GM21381 (cell line): ENCODE measurements around the gene B4GAT1.
"Not testable (repeated sequence)": the region's sequence is repeated elsewhere in the genome, so short reads cannot be mapped to it uniquely, and the experiment has no call there.

Source experiments
- ATAC-seq: cut with Tn5 transposase; IDR thresholded peaks from one replicate; pipeline ENCODE4 v1.9.1; 2021; ENCODE audit warnings: mild to moderate bottlenecking, moderate library complexity; ENCODE audit not compliant: unreplicated experiment

The B4GAT1 gene

GRCh38 chr11:66347425-66348276, at the start of gene B4GAT1:
Gene B4GAT1 (minus strand): TSS chr11:66347629. CDS start chr11:66347545, 84 bp downstream.
- ATAC-seq = peak; percentile 39

GRCh38 chr11:66393954-66394353, 46.5 kb upstream of the B4GAT1 start:
- no peak for ATAC-seq

GRCh38 chr11:66391322-66391721, 43.9 kb upstream of the B4GAT1 start:
- no peak for ATAC-seq

- no peak for ATAC-seq
Observed at GRCh38 chr11:66388780-66389386, 41.5 kb upstream of the B4GAT1 start.

GRCh38 chr11:66386171-66387069, 39.0 kb upstream of the B4GAT1 start:
- ATAC-seq = no peak

- not testable (repeated sequence) for ATAC-seq
Observed at GRCh38 chr11:66384316-66384715, 36.9 kb upstream of the B4GAT1 start.

GRCh38 chr11:66380264-66380663, 32.8 kb upstream of the B4GAT1 start:
- not testable (repeated sequence) for ATAC-seq

- ATAC-seq = not testable (repeated sequence)
Observed at GRCh38 chr11:66373690-66374287, 26.4 kb upstream of the B4GAT1 start.

GRCh38 chr11:66373265-66373664, 25.8 kb upstream of the B4GAT1 start:
- no peak for ATAC-seq

GRCh38 chr11:66371627-66372415, 24.4 kb upstream of the B4GAT1 start, which contains the start of gene SLC29A2:
Gene SLC29A2 (minus strand): TSS chr11:66371760. CDS start chr11:66371591, 169 bp downstream.
- peak; percentile 68 for ATAC-seq

- no peak for ATAC-seq
Observed at GRCh38 chr11:66369073-66369894, 21.9 kb upstream of the B4GAT1 start.

- no peak for ATAC-seq
Observed at GRCh38 chr11:66368484-66368883, 21.1 kb upstream of the B4GAT1 start.

GRCh38 chr11:66367561-66368312, 20.3 kb upstream of the B4GAT1 start:
- no peak for ATAC-seq

- no peak for ATAC-seq
Observed at GRCh38 chr11:66366844-66367477, 19.5 kb upstream of the B4GAT1 start.

GRCh38 chr11:66365711-66366619, 18.5 kb upstream of the B4GAT1 start:
- ATAC-seq = no peak

GRCh38 chr11:66365166-66365565, 17.7 kb upstream of the B4GAT1 start:
- ATAC-seq = no peak
